ENCODE measurements around the gene PLD4. TPM values are rescaled to one million over a fixed set of nuclear protein-coding genes. Genes with fewer than 3 reads are reported as not detected.
"Not testable (repeated sequence)": the region's sequence is repeated elsewhere in the genome, so short reads cannot be mapped to it uniquely, and the experiment has no call there.

Gene PLD4
- total RNA-seq, 2 donors from 2014 or later = not detected

DNA sequence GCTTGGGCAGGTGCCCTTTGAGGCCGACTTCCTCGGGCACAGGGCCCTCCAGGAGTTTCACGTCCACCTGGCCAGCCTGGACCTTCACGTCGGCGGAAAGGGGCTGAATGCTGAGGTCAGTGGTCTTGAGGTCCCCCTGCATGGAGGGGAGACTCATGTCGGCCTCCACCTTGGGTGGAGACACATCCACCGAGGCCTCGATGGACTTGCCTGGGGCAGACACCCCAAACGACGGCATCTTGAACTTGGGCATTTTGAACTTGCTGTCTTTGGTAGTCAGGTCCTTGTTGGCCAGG, 24.0 kb downstream of the PLD4 start:
- H3K27ac ChIP-seq = no peak overlapping the region
- 76 to 80% methylated on average over 1 to 11 of the region's 11 CpGs for WGBS, 2 donors
- ATAC-seq (no peak), DNase-seq (no peak)
- no peaks in the 10 kb centered on the region for H3K4me1 ChIP-seq
- no peak overlapping the region for H3K4me3 ChIP-seq
- H3K27me3 ChIP-seq = no peaks in the 10 kb centered on the region
- no peaks in the 10 kb centered on the region for H3K9me3 ChIP-seq
- intact Hi-C loops (cut with DNase I) = no loop called here
- no peaks in the 10 kb centered on the region for H3K36me3 ChIP-seq (replicated peaks in 1 of 2; ENCODE audit: insufficient read depth in 1 of 2, low read depth in 2 of 2)
- no peak for TF ChIP-seq POLR2A (IDR thresholded peaks at IDR 0.05)
- TF ChIP-seq, protein P1, sequence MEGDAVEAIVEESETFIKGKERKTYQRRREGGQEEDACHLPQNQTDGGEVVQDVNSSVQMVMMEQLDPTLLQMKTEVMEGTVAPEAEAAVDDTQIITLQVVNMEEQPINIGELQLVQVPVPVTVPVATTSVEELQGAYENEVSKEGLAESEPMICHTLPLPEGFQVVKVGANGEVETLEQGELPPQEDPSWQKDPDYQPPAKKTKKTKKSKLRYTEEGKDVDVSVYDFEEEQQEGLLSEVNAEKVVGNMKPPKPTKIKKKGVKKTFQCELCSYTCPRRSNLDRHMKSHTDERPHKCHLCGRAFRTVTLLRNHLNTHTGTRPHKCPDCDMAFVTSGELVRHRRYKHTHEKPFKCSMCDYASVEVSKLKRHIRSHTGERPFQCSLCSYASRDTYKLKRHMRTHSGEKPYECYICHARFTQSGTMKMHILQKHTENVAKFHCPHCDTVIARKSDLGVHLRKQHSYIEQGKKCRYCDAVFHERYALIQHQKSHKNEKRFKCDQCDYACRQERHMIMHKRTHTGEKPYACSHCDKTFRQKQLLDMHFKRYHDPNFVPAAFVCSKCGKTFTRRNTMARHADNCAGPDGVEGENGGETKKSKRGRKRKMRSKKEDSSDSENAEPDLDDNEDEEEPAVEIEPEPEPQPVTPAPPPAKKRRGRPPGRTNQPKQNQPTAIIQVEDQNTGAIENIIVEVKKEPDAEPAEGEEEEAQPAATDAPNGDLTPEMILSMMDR (IDR thresholded peaks at IDR 0.05) = no peak

DNA sequence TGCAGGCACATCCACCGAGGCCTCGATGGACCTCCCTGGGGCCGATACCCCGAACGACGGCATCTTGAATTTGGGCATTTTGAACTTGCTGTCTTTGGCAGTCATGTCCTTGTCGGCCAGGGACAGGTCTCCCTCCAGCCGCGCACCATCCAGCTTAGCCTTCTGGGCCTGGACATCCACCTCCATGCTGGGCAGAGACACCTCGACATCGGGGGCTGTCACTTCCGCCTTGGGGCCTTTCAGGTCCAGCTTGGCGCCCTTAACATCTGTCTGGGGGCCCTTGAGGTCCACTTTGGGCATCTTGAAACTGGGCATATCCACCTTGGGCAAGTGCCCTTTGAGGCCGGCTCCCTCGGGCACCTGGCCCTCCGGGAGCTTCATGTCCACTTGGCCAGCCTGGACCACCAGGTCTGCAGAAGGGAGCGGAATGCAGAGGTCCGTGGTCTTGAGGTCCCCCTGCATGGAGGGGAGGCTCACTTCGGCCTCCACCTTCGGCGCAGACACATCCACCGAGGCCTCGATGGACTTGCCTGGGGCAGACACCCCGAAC, 24.8 kb downstream of the PLD4 start:
- H3K9me3 ChIP-seq; H3K4me1 ChIP-seq; DNase-seq; H3K27ac ChIP-seq; H3K36me3 ChIP-seq (replicated peaks in 1 of 2; ENCODE audit: insufficient read depth in 1 of 2, low read depth in 2 of 2); H3K27me3 ChIP-seq; intact Hi-C loops (cut with DNase I); ATAC-seq; H3K4me3 ChIP-seq: not testable (repeated sequence)
- WGBS, 2 donors = 91% methylated on average over 23 of the region's 24 CpGs; no CpG with 5 or more reads in 1 of the 2 donors

DNA sequence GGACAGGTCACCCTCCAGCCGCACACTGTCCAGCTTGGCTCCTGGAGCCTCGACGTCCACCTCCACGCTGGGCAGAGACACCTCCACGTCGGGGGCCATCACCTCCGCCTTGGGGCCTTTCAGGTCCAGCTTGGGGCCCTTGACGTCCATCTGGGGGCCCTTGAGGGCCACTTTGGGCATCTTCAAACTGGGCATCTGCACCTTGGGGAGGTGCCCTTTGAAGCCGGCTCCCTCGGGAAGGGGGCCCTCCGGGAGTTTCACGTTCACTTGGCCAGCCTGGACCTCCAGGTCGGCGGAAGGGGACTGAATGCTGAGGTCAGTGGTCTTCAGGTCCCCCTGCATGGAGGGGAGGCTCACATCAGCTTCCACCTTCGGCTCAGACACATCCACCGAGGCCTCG, 25.3 kb downstream of the PLD4 start:
- Histone ChIP-seq H3K36me3 (replicated peaks in 1 of 2; ENCODE audit: insufficient read depth in 1 of 2, low read depth in 2 of 2) (no peaks in the 10 kb centered on the region), H3K27ac (no peak overlapping the region), H3K27me3 (no peaks in the 10 kb centered on the region), H3K4me3 (no peak overlapping the region), H3K4me1 (no peaks in the 10 kb centered on the region), H3K9me3 (no peaks in the 10 kb centered on the region)
- 83 to 100% methylated on average over 2 to 17 of the region's 17 CpGs for WGBS, 2 donors
- intact Hi-C loops (cut with DNase I) = no loop called here
- TF ChIP-seq, protein P1 (IDR thresholded peaks at IDR 0.05) = no peak
- TF ChIP-seq POLR2A (IDR thresholded peaks at IDR 0.05) = no peak
- ATAC-seq = no peak
- DNase-seq = no peak

DNA sequence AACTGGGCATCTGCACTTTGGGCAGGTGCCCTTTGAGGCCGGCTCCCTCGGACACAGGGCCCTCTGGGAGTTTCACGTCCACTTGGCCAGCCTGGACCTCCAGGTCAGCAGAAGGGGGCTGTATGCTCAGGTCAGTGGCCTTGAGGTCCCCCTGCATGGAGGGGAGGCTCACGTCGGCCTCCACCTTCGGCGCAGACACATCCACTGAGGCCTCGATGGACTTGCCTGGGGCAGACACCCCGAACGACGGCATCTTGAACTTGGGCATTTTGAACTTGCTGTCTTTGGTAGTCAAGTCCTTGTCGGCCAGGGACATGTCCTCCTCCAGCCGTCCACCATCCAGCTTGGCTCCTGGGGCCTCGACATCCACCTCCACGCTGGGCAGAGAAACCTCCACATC, 26.0 kb downstream of the PLD4 start:
- not testable (repeated sequence) for H3K27ac ChIP-seq, DNase-seq, ATAC-seq

DNA sequence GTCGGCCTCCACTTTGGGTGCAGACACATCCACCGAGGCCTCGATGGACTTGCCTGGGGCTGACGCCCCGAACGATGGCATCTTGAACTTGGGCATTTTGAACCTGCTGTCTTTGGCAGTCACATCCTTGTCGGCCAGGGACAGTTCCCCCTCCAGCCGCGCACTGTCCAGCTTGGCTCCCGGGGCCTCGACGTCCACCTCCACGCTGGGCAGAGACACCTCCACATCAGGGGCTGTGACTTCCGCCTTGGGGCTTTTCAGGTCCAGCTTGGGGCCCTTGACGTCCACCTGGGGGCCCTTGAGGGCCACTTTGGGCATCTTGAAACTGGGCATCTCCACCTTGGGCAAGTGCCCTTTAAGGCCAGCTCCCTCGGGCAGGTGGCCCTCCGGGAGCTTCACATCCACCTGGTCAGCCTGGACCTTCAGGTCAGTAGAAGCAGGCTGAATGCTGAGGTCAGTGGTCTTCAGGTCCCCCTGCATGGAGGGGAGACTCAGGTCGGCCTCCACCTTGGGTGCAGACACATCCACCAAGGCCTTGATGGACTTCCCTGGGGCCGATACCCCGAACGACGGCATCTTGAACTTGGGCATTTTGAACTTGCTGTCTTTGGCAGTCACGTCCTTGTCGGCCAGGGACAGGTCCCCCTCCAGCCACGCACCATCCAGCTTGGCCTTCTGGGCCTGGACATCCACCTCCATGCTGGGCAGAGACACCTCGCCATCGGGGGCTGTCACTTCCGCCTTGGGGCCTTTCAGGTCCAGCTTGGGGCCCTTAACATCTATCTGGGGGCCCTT, 27.4 kb downstream of the PLD4 start:
- H3K9me3 ChIP-seq; H3K27me3 ChIP-seq; H3K36me3 ChIP-seq (replicated peaks in 1 of 2; ENCODE audit: insufficient read depth in 1 of 2, low read depth in 2 of 2); ATAC-seq; H3K27ac ChIP-seq; intact Hi-C loops (cut with DNase I); DNase-seq; H3K4me3 ChIP-seq; H3K4me1 ChIP-seq: not testable (repeated sequence)
- 80 to 84% methylated on average over 14 to 28 of the region's 28 CpGs for WGBS, 2 donors

More for the DNA sequence above, 26.0 kb downstream of the PLD4 start:
- H3K4me3 ChIP-seq; intact Hi-C loops (cut with DNase I); H3K4me1 ChIP-seq; H3K36me3 ChIP-seq (replicated peaks in 1 of 2; ENCODE audit: insufficient read depth in 1 of 2, low read depth in 2 of 2); H3K27me3 ChIP-seq; H3K9me3 ChIP-seq: not testable (repeated sequence)
- WGBS, 2 donors = 90% methylated on average over 15 of the region's 15 CpGs; no CpG with 5 or more reads in 1 of the 2 donors

DNA sequence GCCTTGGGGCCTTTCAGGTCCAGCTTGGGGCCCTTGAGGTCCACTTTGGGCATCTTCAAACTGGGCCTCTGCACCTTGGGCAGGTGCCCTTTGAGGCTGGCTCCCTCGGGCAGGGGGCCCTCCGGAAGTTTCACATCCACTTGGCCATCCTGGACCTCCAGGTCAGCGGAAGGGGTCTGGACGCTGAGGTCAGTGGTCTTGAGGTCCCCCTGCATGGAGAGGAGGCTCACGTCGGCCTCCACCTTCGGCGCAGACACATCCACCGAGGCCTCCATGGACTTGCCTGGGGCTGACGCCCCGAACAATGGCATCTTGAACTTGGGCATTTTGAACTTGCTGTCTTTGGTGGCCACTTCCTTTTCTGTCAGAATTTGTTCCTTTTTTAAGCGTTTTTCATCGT, 28.4 kb downstream of the PLD4 start:
- Histone ChIP-seq H3K4me3 (no peak overlapping the region), H3K4me1 (peaks cover 6% of the 10 kb centered on the region), H3K9me3 (no peaks in the 10 kb centered on the region), H3K27me3 (no peaks in the 10 kb centered on the region), H3K36me3 (replicated peaks in 1 of 2; ENCODE audit: insufficient read depth in 1 of 2, low read depth in 2 of 2) (no peaks in the 10 kb centered on the region), H3K27ac (no peak overlapping the region)
- TF ChIP-seq POLR2A (IDR thresholded peaks at IDR 0.05) = no peak
- TF ChIP-seq, protein P1 (IDR thresholded peaks at IDR 0.05) = no peak
- WGBS, 2 donors = 79 to 80% methylated on average over 6 to 13 of the region's 13 CpGs
- intact Hi-C loops (cut with DNase I) = no loop called here
- DNase-seq (no peak), ATAC-seq (no peak)

Data from body of pancreas (tissue), 4 donors.